GM21390 (cell line): ENCODE results near the gene WDR45B.

Experiments used
- ATAC-seq: cut with Tn5 transposase; IDR thresholded peaks from one replicate; pipeline ENCODE4 v1.9.1; 2021; ENCODE audit not compliant: unreplicated experiment

The WDR45B gene

GRCh38 chr17:82601447-82602000, 46.7 kb downstream of the WDR45B start:
- no peak for ATAC-seq

DNA sequence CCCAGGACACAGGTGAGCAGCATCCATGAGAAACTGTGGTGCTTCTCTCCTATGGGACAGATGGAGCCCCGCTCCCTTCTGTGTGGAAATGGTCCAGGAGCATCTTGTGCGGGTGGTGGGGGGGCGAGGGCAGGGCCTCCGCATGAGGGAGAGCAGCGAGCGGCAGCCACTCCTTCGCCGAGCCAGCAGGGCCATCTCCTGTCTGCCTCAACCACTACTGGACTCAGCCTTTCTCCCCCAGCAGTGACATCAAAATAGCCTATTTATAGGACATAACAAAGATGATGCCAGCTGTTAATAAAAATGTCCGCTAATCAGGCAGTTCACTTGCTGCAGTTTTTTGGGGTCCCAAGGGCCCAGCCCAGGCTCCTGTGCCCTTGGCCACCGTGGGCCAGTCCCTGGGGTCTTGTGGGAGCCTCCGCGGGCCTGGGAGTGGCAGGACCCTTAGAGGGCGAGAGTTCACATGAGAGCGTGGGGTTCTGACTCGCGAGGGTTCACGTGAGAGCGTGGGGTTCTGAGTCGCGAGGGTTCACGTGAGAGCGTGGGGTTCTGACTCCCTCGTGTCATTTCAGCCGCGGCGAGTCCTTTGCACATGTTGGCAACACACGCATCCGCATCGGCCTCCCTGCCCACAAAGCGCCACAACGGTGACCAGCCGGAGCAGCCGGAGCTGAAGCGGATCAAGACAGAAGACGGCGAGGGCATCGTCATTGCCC, 47.4 kb downstream of the WDR45B start:
- no peak for ATAC-seq

- no peak for ATAC-seq
Measured at GRCh38 chr17:82599674-82600661, 48.3 kb downstream of the WDR45B start.

- no peak for ATAC-seq
Measured at GRCh38 chr17:82598256-82599119, 49.8 kb downstream of the WDR45B start.

GRCh38 chr17:82596837-82597672, 51.2 kb downstream of the WDR45B start:
- ATAC-seq: no peak

DNA sequence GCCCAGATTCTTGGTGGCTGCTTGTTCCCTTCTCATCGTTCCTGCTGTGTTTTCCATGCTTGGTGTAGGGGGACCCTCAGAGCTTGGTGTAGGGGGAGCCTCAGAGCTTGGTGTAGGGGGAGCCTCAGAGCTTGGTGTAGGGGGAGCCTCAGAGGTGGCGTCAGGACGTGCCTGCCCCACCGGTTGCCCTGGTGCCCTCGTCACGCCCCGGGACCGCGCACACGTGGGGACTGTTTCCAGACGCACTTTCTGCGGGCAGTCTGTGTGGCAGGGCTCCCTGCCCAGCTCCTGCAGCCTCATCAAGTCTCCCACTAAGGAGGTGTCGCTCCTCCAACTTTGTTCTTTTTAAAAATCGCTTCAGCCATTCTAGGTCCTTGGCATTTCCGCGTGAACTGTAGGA, 51.9 kb downstream of the WDR45B start:
- ATAC-seq: no peak

DNA sequence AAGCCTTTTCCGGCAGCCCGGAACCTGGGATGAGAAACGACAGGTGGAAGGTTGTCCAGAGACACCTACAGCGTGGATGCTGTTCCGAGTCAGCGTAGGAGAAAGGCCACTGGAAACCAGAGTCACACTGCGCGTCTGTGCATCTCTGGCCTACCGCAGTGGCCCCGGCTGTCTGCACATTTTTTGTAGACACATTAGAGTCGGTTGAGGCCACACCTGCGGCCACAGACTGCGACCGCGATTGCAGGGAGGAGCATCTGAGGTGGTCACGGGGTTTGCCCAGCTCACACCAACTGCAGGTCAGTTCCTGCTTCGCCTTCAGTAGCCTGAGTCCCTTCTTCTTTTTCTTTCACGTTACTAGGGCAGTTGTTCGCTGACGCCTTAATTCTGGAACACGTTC, 52.4 kb downstream of the WDR45B start:
- ATAC-seq: no peak

DNA sequence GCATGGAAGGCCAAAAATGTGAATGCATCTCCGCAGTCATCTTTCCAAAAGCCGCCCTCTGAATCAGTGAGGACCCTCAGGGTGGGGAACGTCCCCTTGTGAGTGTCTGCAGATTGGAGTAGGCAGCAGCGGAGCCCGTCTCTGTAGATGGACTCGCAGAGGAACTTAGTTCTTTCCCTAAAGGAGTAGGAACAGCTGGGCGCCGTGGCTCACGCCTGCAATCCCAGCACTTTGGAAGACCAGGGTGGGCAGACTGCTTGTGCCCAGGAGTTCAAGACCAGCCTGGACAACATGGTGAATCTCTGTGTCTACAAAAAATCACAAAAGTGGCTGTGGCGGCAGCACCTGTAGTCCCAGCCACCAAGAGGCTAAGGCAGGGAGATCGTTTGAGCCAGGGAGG, 53.7 kb downstream of the WDR45B start:
- ATAC-seq: no peak

DNA sequence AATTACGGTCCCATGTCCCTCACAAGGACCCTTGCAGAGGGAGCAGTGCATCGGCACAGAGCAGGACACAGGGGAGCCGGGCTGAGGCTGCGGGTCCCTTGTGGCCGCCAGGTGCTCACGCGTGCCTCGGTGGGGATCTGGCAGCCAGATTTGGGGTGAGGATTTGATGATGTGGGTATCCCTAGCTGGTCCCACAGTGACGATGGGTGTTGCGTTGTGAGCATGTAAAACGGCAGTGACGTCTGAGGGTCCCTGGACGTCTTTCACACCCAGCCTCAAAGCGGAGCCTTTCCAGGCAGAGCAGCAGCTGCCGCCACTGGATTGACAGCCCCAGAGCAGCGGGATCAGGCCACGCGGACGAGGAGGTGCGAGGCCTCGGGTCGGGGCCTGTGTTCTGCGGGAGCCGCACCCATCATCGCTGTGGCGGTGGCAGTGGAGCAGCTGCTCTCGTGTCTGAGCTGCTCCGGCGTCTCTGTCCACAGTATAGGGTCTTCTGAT, 54.6 kb downstream of the WDR45B start:
- no peak for ATAC-seq

- no peak for ATAC-seq
Measured at GRCh38 chr17:82592767-82593589, 55.3 kb downstream of the WDR45B start.

- ATAC-seq: no peak
Measured at GRCh38 chr17:82592289-82592766, 55.9 kb downstream of the WDR45B start.

GRCh38 chr17:82590881-82591539, 57.2 kb downstream of the WDR45B start:
- ATAC-seq: no peak

GRCh38 chr17:82590216-82590615, 58.0 kb downstream of the WDR45B start:
- no peak for ATAC-seq

GRCh38 chr17:82589851-82590180, 58.4 kb downstream of the WDR45B start:
- no peak for ATAC-seq

DNA sequence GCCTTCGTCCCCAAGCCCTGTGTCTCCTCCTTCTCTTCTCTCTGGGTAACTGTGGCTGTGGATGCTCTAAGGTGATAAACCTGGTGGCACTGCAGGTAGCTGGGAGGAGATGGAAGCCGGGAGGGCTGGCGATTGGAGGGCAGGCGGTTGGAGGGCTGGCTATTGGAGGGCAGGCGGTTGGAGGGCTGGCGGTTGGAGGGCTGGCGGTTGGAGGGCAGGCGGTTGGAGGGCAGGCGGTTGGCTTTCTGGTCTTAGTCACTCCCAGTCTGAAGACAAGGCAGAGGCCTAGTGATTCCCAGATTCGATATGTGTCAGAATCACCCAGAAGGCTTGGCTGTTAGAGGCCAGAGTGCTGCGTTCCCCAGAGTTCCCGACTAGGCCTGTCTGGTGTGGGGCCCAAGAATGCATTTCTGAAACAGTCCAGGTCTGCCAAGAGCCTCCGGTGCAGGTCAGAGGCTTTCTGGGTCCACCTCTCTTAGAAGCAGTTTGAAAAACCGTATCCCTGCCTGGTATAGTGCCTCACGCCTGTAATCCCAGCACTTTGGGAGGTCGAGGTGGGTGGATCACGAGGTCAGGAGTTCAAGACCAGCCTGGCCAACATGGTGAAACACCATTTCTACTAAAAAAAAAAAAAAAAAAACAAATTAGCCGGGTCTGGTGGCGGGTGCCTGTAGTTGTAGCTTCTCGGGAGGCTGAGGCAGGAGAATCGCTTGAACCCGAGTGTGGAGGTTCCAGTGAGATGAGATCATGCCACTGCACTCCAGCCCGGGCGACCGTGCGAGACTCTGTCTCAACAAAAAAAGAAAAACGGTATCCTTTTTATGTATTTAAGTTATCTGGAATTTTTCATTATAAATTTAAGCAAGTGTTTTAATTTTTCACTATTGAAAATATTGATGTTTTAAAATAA, 59.7 kb downstream of the WDR45B start:
- no peak for ATAC-seq

- ATAC-seq: no peak
Measured at GRCh38 chr17:82587234-82588086, 60.8 kb downstream of the WDR45B start.
